ENCODE data around the gene RIT1. TPM values are rescaled to one million over a fixed set of nuclear protein-coding genes. Genes with fewer than 3 reads are reported as not detected.

RIT1 gene
- total RNA-seq, 1 experiment from 2014 or later = 28.1 TPM

- in situ Hi-C loops (cut with HindIII; ENCODE audit: low pct_unique_long_range_greater_than_20kb, low sequenced_read_pairs) = no loop called here
- CTCF ChIA-PET = no interaction called here
- intact Hi-C loops (cut with micrococcal nuclease; ENCODE audit: unreplicated experiment) = no loop called here
Observed at GRCh38 chr1:155861896-155862295, 49.3 kb downstream of the RIT1 start.

GRCh38 chr1:155860970-155861510, 50.1 kb downstream of the RIT1 start:
- H3K27me3 ChIP-seq (ENCODE audit: control insufficient read depth, insufficient read depth, low read length) = no peaks in the 10 kb centered on the region
- in situ Hi-C loops (cut with HindIII; ENCODE audit: low pct_unique_long_range_greater_than_20kb, low sequenced_read_pairs) (no loop called here), intact Hi-C loops (cut with micrococcal nuclease; ENCODE audit: unreplicated experiment) (no loop called here)
- H3K4me3 ChIP-seq (ENCODE audit: low read depth in 2 of 2, low read length in 2 of 2) = peak overlapping the region; percentile 62 to 69; a peak in 3 of 4 replicates
- TF ChIP-seq POLR2AphosphoS5 (IDR thresholded peaks at IDR 0.05; ENCODE audit: low read depth, low read length) = no peak
- TF ChIP-seq SIN3A (IDR thresholded peaks at IDR 0.05; ENCODE audit: borderline replicate concordance, insufficient read depth, low read depth, low read length) = no peak
- no peak for TF ChIP-seq TCF7L2 (IDR thresholded peaks at IDR 0.05; ENCODE audit: low read depth, low read length)
- TF ChIP-seq REST (IDR thresholded peaks at IDR 0.05; ENCODE audit: insufficient read depth in 1 of 2, low read depth in 2 of 2, low read length in 1 of 2) = no peak
- TF ChIP-seq CTCF (IDR thresholded peaks at IDR 0.05) = no peak
- H3K27ac ChIP-seq (ENCODE audit: low read length) = peak overlapping the region; percentile 19; the same call in 1 of the 2 replicates
- no peak for ATAC-seq
- peaks cover 4% of the 10 kb centered on the region; the same call in 1 of the 2 replicates for H3K36me3 ChIP-seq (ENCODE audit: control insufficient read depth, insufficient read depth, low read length)
- DNase-seq (ENCODE audit: low read depth, low spot score) = no peak
- no TSS peak for BruUV-seq (replicated peaks)
- no peaks in the 10 kb centered on the region for H3K9me3 ChIP-seq (ENCODE audit: control insufficient read depth, insufficient read depth, low read depth, low read length)
- CTCF ChIA-PET = no interaction called here
- H3K4me1 ChIP-seq (ENCODE audit: control insufficient read depth, insufficient read depth, low read length) = peaks cover 11% of the 10 kb centered on the region
- POLR2A ChIA-PET = no interaction called here

More at GRCh38 chr1:155861896-155862295, 49.3 kb downstream of the RIT1 start:
- Histone ChIP-seq H3K27me3 (ENCODE audit: control insufficient read depth, insufficient read depth, low read length) (no peaks in the 10 kb centered on the region), H3K9me3 (ENCODE audit: control insufficient read depth, insufficient read depth, low read depth, low read length) (no peaks in the 10 kb centered on the region), H3K4me3 (ENCODE audit: low read depth in 2 of 2, low read length in 2 of 2) (no peak overlapping the region), H3K27ac (ENCODE audit: low read length) (no peak overlapping the region), H3K4me1 (ENCODE audit: control insufficient read depth, insufficient read depth, low read length) (peaks cover 9% of the 10 kb centered on the region), H3K36me3 (ENCODE audit: control insufficient read depth, insufficient read depth, low read length) (peaks cover under 1% of the 10 kb centered on the region; the same call in 1 of the 2 replicates)
- no peak for DNase-seq (ENCODE audit: low read depth, low spot score)
- ATAC-seq = no peak
- TF ChIP-seq TCF7L2 (IDR thresholded peaks at IDR 0.05; ENCODE audit: low read depth, low read length) (no peak), CTCF (IDR thresholded peaks at IDR 0.05) (no peak), POLR2AphosphoS5 (IDR thresholded peaks at IDR 0.05; ENCODE audit: low read depth, low read length) (no peak), SIN3A (IDR thresholded peaks at IDR 0.05; ENCODE audit: borderline replicate concordance, insufficient read depth, low read depth, low read length) (no peak), REST (IDR thresholded peaks at IDR 0.05; ENCODE audit: insufficient read depth in 1 of 2, low read depth in 2 of 2, low read length in 1 of 2) (no peak)
- BruUV-seq (replicated peaks) = no TSS peak
- POLR2A ChIA-PET = interaction anchor here (0.5 to 0.7 kb wide), 2 partner anchors 10 to 14 kb away, joined by 3 to 4 read pairs; no protein-coding TSS in a partner anchor

All from Panc1 (cell line).